HEK293T (cell line): ENCODE results near the gene PDPK1.

Source experiments
- ARNT ChIP-seq: fragments of 450-650 bp; IDR thresholded peaks from 2 replicates; pipeline ENCODE4 v1.6.1; 2017; ENCODE audit warnings: mild to moderate bottlenecking
- BHLHE40 ChIP-seq: fragments of 450-650 bp; IDR thresholded peaks from 2 replicates; pipeline ENCODE4 v1.6.1; 2016; ENCODE audit warnings: mild to moderate bottlenecking, moderate library complexity, borderline replicate concordance
- CTBP1 ChIP-seq: fragments of 450-650 bp; IDR thresholded peaks from 2 replicates; pipeline ENCODE4 v1.6.1; 2016; ENCODE audit warnings: borderline replicate concordance
- ELF4 ChIP-seq: fragments of 450-650 bp; IDR thresholded peaks from 2 replicates; pipeline ENCODE4 v1.6.1; 2017; ENCODE audit warnings: antibody characterized with exemption
- FOXA1 ChIP-seq: fragments of 450-650 bp; IDR thresholded peaks from 2 replicates; pipeline ENCODE4 v1.6.1; 2016; ENCODE audit warnings: mild to moderate bottlenecking
- FOXM1 ChIP-seq: fragments of 450-650 bp; IDR thresholded peaks from 2 replicates; pipeline ENCODE4 v1.6.1; 2017; ENCODE audit warnings: mild to moderate bottlenecking, borderline replicate concordance
- L3MBTL2 ChIP-seq: fragments of 450-650 bp; conservative IDR thresholded peaks from 2 replicates; pipeline ENCODE4 v1.6.1; 2016; ENCODE audit warnings: mild to moderate bottlenecking
- LEF1 ChIP-seq: fragments of 450-650 bp; IDR thresholded peaks from 2 replicates; pipeline ENCODE4 v1.6.1; 2017; ENCODE audit warnings: mild to moderate bottlenecking, borderline replicate concordance
- NFRKB ChIP-seq: fragments of 450-650 bp; IDR thresholded peaks from 2 replicates; pipeline ENCODE4 v1.6.1; 2016; ENCODE audit warnings: mild to moderate bottlenecking, moderate library complexity
- SP1 ChIP-seq: fragments of 450-650 bp; IDR thresholded peaks from 2 replicates; pipeline ENCODE4 v1.6.1; 2017
- SUZ12 ChIP-seq: fragments of 450-650 bp; IDR thresholded peaks from 2 replicates; pipeline ENCODE4 v1.6.1; 2016; ENCODE audit warnings: mild to moderate bottlenecking
- TARDBP ChIP-seq: fragments of 450-650 bp; IDR thresholded peaks from 2 replicates; pipeline ENCODE4 v1.6.1; 2016
- ZNF384 ChIP-seq: fragments of 450-650 bp; IDR thresholded peaks from 2 replicates; pipeline ENCODE4 v1.6.1; 2016
- TF ChIP-seq, protein P1 (sequence below): fragments of 450-650 bp; IDR thresholded peaks from 2 replicates; pipeline ENCODE4 v1.6.1; 2016

DNA sequence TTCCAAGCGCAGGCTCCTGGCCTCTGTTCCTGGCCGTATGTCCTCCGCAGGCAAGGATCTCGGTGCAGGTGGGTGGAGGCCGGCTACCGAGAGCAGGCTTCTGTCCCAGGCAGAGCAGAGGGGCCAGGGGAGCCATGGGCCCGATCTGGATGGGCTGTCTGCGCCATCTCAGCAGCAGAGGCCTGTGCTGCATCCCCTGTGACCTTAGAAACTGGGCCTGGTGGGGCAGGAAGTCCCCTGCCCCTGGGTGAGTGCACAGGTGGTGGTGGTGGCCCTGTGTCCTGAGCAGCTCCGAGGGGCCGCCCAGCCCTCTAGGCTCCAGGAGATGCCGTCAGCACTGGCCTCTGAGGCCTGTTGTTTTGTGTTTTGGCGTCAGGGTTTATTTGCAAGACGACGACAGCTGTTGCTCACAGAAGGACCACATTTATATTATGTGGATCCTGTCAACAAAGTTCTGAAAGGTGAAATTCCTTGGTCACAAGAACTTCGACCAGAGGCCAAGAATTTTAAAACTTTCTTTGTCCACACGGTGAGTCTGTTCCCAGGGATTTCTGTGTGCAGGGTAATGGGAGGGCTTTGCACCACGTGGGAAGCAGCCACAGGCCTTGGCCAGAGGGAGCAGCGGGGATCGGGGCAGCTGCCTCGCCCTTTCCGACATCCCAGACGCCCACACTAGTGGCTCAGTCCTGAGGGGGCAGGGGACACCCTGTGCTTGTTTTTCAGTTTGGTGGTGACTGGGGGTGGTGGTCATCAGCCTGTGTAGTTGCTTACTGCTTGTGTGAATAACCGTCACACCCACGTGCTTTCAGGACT lies 59.1 kb downstream of the PDPK1 start:
- TF ChIP-seq SUZ12 = no peak
- TF ChIP-seq SP1 = no peak
- no peak for TF ChIP-seq NFRKB
- TF ChIP-seq ZNF384 = no peak
- no peak for TF ChIP-seq ELF4
- TF ChIP-seq FOXM1 = no peak
- TF ChIP-seq, protein P1, sequence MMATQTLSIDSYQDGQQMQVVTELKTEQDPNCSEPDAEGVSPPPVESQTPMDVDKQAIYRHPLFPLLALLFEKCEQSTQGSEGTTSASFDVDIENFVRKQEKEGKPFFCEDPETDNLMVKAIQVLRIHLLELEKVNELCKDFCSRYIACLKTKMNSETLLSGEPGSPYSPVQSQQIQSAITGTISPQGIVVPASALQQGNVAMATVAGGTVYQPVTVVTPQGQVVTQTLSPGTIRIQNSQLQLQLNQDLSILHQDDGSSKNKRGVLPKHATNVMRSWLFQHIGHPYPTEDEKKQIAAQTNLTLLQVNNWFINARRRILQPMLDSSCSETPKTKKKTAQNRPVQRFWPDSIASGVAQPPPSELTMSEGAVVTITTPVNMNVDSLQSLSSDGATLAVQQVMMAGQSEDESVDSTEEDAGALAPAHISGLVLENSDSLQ = no peak
- no peak for TF ChIP-seq L3MBTL2
- no peak for TF ChIP-seq FOXA1
- TF ChIP-seq BHLHE40 = no peak
- no peak for TF ChIP-seq TARDBP
- no peak for TF ChIP-seq CTBP1
- no peak for TF ChIP-seq ARNT
- no peak for TF ChIP-seq LEF1
